ENCODE measurements around the gene TMTC1.

The TMTC1 gene

DNA sequence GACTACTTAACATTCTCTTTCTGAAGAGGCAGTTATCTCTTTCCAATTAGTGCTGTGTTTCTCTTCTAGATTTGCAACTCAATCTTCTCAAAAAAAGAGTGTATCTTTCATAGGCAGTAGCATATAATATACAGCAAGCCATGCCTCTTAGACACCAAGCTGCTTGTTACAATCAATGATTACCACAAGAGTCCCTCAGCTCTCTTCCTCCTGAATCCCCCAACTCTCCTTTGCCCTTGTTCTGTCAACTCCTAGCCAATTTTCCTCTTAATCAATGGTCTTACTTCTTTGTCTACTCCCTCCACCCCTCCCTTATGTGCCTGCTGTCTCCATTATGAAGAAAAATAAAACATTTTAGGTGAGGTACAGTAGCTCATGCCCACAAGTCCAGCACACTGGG, 2.6 kb downstream of the TMTC1 start:
- in situ Hi-C loops (cut with MboI; ENCODE audit: low sequenced_read_pairs), result no loop called here

DNA sequence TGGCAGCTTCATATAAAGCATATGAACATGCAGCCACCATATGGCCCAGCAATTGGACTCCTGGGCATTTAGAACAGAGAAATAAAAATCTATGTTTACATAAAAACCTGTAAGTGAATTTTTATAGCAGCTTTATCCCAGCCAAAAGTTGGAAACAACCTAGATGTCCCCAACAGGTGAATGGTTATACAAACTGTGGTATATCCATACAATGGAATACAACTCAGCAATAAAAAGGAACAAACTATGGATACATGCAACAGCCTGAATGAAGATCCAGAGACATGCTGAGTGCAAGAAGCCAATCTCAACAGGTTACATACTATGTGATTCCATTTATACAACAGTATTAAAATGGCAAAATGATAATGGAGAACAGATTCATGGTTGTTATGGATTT, 3.7 kb downstream of the TMTC1 start:
- in situ Hi-C loops (cut with MboI; ENCODE audit: low sequenced_read_pairs), result no loop called here

DNA sequence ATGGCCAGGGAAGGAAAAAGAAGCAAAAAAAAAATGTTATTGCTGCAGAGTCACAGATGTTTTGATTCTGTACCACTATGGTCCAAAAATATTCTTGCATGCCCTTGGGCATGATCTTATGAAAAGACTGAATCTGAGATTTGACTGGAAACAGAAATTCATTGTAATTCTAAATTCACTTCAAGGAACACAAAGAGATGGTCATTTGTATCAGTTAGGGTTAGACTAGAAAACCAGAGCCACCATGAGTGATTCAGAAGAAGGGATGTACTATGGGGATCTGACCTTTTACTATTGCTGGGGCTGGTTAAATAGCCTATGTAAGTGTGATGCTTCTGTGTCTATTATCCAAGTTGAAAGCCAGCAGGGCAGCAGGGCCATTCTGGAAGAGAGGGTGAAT, 5.2 kb downstream of the TMTC1 start:
- in situ Hi-C loops (cut with MboI; ENCODE audit: low sequenced_read_pairs), result no loop called here

DNA sequence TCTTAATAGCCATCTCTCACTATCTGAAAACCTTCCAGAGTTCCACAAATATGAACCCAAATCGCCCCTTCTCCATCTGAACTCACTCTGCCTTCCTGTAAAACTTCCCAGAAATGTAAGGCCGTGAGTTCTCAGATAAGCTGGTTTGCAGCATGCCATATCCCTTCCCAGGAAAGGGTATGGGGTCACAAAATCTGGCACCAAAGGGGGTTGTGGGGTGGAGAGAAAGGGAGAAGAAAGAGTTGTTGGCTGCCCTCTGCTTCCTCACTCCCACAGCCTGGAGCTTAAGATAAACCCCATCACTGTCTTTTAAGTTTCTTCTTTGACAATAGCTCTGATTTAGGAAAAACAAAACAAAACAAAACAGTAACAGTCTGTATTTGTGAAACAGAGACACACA, 10.7 kb downstream of the TMTC1 start:
- in situ Hi-C loops (cut with MboI; ENCODE audit: low sequenced_read_pairs), result no loop called here

DNA sequence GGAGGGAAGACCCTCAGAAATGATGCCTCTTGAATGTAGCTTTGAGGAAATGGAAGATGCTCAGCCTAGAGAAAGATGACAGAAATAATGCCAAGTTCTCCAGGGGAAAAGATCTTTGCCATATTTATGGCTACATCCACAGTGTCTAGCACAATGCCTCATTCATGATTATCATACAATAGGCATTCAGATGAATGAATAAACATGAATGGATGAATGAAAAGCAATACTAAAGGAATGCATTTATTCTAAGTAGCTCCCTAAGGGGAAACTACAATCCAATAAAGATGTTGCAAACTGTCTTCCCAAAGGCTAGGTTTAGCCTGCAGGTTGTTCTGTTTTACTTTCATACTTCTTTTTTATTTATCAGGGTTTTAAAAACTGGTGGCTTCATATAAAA, 12.0 kb downstream of the TMTC1 start:
- in situ Hi-C loops (cut with MboI; ENCODE audit: low sequenced_read_pairs), result no loop called here

DNA sequence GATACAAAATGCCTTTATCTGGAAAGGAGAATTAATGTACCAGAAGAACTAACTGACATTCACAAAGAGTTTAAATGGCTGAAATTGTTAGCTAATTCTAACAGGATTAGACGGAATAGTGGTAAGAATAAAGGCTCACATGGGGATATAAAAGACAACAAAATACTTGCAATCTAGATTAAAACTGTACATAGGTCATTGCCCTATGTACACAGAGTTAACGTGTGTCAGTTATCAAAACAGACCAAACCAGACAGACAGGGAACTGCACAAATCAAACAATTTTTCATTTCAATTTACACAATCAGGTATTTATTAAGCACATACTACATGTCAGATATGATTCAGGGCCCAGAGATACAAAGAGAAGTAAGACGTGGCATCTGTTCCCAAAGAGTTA, 12.6 kb downstream of the TMTC1 start:
- in situ Hi-C loops (cut with MboI; ENCODE audit: low sequenced_read_pairs), result no loop called here

DNA sequence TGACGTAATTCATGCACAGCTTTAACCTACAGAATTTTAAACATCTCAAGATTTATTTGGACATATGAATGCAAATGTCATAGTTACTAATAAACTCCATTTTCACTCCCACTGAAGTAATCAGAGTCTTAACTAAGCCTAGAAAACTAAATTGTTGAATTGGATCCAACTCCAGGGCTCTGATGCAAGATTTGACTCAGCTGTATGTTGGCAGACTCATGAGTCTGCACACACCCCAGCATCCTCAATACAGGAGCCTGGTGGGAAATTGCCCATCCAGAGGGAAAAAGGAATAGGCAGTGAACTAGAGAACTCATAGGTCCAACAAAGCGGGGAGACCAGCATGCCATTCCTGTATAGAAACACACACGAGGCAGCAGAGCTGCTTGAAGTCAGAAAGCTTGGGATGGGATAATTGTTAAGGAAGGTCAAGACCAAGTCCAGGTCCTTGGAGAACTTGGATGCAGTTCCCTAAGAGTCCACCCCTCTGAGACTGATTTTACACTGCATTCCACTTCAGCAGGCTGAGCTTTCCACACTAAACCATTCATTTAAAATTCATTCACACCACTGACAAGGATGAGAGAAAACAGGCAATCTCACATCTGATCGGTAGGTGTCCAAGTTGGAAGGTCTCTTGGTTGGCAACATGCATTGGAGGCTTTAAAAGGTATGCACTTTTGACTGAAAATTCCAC, 14.4 kb downstream of the TMTC1 start:
- in situ Hi-C loops (cut with MboI; ENCODE audit: low sequenced_read_pairs), result no loop called here

DNA sequence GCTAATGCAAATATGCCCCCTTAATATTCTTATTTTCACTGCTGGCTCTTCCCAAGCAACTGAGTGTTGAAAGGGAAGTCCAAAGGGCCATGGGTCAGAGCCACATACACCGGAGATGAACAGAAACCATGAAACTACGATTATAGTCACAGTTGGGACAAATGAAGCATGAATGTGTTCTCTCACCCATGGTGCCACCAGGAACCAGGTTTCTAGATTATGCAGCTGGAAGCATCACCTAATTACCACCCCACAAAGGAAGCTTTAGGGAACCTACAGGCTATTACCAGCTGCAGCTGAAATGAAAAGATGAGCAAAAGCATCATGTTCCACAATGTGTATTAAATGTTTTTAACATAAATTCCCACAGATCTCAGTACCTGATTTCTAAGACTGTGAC, 15.4 kb downstream of the TMTC1 start:
- in situ Hi-C loops (cut with MboI; ENCODE audit: low sequenced_read_pairs), result no loop called here

DNA sequence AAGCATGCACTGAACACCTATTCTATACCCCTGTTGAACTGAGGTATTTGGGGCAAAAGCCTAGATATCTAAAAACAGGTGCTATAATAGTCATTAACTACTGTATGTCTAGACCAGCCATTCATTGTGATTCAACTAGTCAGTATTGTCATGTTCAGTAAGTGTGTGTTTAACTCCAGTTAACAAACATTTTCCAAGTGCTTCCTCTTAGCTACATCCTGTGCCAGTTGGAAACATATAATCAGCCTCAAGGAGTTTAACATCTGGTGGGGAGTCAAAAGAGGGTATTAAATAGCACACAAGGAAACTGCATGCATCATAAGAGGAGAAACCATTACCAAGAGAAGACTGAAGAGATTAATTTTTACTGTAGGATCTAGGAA, 20.4 kb downstream of the TMTC1 start:
- in situ Hi-C loops (cut with MboI; ENCODE audit: low sequenced_read_pairs), result no loop called here

DNA sequence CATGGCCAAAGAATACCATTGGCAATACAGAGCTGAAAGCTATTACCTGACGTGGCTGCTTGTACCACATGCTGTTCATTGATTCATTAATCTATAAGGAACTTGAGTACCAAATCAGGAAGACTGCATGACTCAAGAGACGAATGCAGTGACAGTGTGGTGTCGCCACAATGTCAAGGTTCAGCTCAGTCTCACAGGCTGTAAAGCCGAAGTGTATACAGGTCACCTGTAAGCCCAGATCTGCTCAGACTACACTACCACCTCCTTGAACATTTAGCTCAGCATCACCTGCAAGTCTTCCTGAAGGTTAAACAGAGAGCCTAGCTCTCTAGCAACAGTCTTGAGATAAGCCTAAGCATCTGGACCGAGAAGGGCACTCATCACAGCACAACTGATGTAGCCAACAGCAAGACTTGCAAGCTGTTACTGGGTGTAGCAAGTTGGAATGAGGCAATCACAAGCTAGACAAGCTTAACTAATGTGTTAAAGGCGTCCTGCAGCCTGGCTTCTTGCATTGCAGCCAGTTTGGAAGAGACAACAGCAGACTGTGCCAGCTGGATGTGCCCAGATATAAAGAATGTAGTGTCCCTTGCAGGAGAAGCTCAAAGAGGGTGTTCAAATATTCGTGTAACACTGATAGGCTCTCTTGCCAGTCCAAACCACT, 21.0 kb downstream of the TMTC1 start:
- in situ Hi-C loops (cut with MboI; ENCODE audit: low sequenced_read_pairs), result no loop called here

DNA sequence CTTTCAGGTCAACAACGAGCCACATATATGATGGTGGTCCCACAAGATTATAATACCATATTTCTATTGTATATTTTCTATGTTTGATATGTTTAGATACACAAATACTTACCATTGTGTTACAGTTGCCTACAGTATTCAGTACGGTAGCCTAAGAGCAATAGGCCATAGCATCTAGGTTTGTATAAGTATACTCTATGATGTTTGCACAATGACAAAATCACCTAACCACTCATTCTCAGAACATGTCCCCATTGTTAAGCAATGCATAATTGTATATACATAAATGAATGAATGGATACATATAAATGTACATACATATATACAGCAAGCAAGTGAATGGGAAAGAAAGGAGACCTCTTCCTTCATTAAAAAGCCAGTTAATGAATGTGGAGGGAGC, 23.8 kb downstream of the TMTC1 start:
- in situ Hi-C loops (cut with MboI; ENCODE audit: low sequenced_read_pairs), result no loop called here

DNA sequence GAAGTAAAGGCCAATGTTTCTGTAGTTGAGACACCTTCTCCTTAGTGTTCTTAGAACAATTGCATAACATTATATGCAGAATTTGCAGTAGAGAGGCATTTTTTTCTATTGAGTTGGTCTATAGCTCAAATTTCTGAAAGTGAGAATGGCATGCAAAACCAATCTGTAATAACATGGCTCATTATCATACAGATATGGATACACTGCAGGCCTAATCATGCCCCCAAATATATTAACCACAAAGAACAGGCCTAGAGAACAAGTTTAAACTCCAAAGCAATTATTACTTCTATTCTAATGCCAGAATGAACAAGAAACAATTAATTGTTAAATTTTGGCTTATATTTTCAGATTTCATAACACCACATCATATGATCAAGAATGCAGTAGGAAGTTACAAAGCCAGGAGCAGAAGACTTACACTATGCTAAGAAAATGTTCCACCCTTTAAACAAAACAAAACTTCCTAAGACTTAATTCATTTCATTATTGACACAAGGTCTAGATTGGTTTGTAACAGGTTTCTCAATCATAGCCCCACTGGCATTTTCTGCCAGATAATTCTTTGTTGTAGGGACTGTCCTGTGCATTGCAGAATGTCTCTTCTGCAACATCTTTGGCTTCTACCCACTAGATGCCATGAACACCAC, 26.9 kb downstream of the TMTC1 start:
- in situ Hi-C loops (cut with MboI; ENCODE audit: low sequenced_read_pairs), result no loop called here

DNA sequence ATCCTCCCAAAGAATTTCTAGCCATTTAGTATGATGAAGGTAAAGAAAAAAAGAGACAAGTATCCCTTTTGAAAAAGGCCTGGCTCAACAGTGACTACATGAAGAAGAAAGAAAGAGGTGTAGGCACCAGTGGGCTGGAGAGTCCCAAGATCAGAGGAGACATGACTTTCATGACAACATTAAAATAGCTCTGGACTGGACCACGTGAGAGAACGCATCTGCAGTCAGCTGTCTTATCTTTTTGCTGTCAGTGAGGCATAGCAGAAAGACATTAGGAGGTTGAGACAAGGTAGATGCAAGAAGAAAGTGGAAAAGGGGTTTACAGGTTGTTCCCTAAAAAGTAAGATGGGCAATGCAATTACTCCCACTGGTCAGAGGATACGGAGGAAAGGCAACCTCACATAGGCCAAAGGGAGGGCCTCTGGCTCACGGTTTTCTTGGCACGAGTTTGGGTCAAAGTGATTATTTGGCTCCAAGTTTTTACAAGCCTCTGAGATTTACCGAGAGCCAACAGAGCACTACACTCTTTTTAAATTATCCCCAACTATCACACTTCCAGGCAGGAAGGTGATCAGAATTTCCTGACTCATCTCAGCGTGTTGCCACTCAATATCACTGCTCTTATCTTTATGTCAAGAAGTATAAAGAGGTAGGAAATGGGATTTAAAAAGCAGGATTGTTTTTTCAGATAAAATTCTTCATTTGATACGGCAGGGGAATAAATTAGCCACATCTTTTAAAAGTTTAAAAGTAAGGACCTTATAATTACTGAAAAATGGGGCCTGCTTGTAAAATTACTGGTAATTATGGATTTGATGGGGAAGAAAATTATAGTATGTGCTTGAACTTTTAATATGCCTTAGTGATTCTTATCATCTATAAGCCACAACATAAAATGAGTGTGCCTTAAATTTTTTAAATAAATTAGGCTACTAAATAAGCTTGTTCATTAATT, 29.2 kb downstream of the TMTC1 start:
- in situ Hi-C loops (cut with MboI; ENCODE audit: low sequenced_read_pairs), result no loop called here

DNA sequence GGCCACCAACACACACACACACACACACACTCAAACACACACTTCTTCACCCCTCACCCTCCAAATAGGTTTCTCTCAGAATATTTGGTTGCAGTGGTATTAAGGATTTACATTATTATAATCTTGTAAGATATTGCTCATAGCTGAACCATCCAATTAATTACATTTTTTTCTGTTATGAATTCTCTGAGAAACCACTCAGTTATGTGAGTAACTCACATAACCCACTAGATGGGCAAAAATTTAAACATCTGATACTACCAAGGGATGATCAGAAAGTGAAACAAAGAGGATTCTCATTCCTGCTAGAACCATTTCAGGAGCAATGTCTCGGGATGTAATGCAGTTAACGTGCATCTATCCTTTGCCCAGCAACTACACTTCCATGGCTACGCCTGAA, 31.6 kb downstream of the TMTC1 start:
- in situ Hi-C loops (cut with MboI; ENCODE audit: low sequenced_read_pairs), result no loop called here

DNA sequence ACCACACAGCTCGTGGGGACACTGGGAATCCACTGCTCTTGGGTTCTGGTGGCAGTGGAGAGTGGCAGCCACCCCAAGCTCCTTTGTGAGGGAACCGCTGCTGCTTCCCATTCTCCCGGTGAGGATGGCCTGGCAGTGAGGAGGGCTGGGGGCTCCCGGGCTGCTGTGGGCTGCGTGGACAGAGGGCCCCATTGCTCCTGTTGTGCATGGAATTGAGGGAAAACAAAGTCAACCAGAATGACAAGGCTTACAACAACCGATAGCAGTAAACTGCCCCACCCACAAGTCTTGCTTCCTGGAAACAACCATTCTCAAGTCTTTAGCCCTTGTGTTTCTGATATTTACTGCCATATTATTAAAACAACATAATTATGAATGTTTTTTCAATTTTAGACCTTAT, 32.1 kb downstream of the TMTC1 start:
- in situ Hi-C loops (cut with MboI; ENCODE audit: low sequenced_read_pairs), result no loop called here

DNA sequence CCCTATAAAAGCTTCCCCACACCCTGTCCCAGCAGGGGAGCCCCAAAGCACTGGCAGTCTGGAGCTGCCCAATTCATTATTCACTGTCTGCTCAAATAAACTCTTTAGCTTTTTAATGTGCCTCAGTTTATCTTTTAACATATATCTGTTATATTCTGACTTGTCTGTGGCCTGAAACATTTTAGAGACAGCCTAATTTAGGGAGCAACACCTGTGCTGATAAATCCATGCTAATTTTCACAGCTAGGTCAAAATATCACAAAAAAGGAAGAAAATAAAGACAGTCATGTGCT, 32.9 kb downstream of the TMTC1 start:
- in situ Hi-C loops (cut with MboI; ENCODE audit: low sequenced_read_pairs), result no loop called here

DNA sequence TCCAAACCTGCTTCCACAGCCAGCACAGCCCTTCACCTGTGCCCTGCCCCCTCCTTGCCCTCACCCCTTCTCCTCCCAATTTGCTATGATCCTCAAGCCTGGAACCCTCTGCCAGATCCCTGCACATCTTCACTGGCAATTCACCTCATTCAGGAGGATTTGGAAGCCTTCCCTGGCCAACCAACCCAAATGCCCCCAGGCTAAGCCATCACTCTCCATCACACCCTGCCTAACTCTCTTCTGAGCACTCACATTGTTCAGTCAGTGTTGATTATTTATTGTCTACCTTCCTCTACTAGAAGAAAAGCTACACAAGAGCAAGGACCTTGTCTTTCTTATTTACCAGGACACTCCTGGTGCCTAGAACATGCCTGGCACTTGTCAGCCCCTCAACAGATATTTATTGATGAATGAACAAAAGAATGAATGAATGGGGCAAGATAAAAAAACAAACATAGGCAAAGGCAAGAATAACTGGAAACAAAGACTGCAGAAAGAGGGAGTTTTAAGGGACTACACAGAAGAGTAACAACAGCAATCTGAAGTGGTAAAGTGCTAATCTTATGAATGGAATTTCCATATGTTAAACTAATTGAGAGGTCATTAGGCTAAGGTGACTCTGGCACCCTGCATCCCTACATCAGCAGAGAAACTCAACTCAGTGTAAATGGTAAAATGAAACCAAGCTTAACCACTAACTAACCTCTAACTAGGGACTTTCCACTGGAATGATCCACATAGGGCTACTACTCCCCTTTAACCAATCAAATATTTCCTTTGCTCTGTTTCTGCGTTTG, 33.4 kb downstream of the TMTC1 start:
- in situ Hi-C loops (cut with MboI; ENCODE audit: low sequenced_read_pairs), result no loop called here

DNA sequence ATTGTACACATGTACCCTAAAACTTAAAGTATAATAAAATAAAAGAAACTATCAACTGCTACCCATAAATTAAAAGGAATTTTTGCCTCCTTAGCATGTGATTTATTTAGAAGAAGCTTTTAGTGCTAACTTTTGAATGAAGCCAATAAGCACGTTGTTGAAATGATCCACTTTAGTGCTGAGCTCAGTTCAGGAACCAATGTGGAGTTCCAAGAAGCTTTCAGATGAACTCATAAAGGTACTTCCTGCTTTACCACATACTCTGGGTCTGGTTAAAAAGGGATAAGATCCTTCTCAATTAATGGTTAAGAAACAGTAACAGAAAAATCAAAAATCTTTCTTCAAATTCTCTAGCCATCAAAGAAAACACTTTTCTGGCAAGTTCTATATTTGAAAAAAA, 39.4 kb downstream of the TMTC1 start:
- in situ Hi-C loops (cut with MboI; ENCODE audit: low sequenced_read_pairs), result no loop called here

DNA sequence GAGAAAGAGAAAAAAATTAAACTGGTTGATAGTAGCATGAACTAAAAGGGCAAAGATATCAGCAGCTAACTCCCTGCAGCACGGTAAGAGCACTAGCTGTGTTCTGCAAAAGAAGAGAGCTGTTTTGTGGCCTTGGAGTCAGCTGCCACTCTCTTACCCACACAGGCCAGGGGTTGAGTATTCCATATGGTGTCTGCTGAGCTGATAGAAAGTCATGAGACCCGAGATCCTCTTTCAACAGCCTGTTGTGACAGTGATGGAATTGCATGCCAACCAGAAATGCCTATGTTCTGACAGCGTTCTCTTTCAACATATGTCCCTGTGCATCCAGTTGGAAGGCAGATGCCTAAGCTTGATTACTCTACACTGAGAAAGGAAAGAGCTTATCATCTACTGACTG, 39.9 kb downstream of the TMTC1 start:
- in situ Hi-C loops (cut with MboI; ENCODE audit: low sequenced_read_pairs), result no loop called here

DNA sequence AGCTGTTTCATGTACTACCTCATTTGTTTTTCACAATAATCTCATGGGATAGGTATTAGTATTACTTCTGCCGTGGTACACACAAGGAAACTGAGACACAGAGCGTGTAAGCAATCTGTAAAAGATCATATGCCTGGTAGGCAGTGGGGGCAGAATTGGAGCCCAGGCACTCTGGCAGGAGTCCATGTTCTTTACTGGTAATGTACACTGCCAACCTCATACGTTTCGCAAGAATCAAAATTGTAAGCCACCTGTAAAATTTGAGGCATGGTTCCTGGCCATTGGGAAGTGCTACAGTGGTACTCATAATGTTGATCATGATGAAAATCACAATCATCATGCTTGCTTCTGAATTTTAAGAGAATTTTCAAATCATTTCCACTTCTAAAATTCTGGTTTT, 40.7 kb downstream of the TMTC1 start:
- in situ Hi-C loops (cut with MboI; ENCODE audit: low sequenced_read_pairs), result no loop called here

DNA sequence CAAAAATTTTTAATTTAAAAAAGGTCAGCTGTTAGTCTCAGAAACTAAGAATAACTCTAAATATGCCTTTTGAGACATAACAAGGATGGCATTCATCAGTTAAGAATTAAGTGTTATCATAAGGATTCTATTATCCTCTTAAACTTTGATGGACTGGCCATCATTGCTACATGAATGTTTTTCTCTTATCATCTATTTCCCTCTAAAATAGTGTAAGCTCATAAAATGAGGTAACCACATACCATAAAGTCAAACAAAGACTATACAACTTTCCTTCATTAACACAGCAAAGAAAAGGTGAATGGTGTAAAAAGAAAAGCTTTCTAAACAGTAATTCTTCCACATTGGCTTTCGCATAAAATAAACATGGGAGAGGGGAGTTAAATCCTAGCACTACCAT, 41.1 kb downstream of the TMTC1 start:
- in situ Hi-C loops (cut with MboI; ENCODE audit: low sequenced_read_pairs), result no loop called here

All from HL-60/S4 treated with retinoic acid at 250 ng/mL for 4 days and 3 days (cell line).